Testis (tissue), 3 donors: ENCODE data around the gene CELF2. TPM values are rescaled to one million over a fixed set of nuclear protein-coding genes. Genes with fewer than 3 reads are reported as not detected.

Experiments used
- DNase-seq: peaks from one replicate; pipeline ENCODE4 v3.0.0-alpha.2; 2019
- H3K27ac ChIP-seq, 2 donors: fragments of 200-600 bp; sonication (generic); one replicate each; pipeline ENCODE4 v1.5.1; 2019
- H3K27me3 ChIP-seq: fragments of 200-600 bp; sonication (generic); one replicate; pipeline ENCODE4 v1.5.1; 2019
- H3K36me3 ChIP-seq: fragments of 200-600 bp; sonication (generic); one replicate; pipeline ENCODE4 v1.5.1; 2017; ENCODE audit warnings: low read depth; ENCODE audit errors: missing control alignments
- H3K4me1 ChIP-seq: fragments of 200-600 bp; sonication (generic); one replicate; pipeline ENCODE4 v1.5.1; 2019
- H3K4me3 ChIP-seq, 2 donors: fragments of 200-600 bp; sonication (generic); one replicate each; pipeline ENCODE4 v1.5.1; 2017 to 2019
- H3K9me3 ChIP-seq: fragments of 200-600 bp; sonication (generic); one replicate; pipeline ENCODE4 v1.5.1; 2017
- POLR2A ChIP-seq: fragments of 450-650 bp; IDR thresholded peaks from one replicate; pipeline ENCODE4 v1.6.1; 2017; ENCODE audit warnings: antibody characterized with exemption, mild to moderate bottlenecking, moderate library complexity
- WGBS, 2 donors: methylation state at CpG; one replicate each; pipeline ENCODE4 v1.1.5; 2018; 5-methylcytosine and 5-hydroxymethylcytosine counted together
- intact Hi-C: fragments of 100-400 bp; cut with DNase I; formaldehyde crosslinking; loops from one replicate; pipeline ENCODE4 v1.15.1; 2023; ENCODE audit warnings: low total_unique reads
- polyA plus RNA-seq: library from polyadenylated mRNA; stranded (reverse); fragments of 350-450 nt; fragmentation: Illumina TruSeq; extraction: RNeasy Lipid Tissue Mini Kit (QIAGEN cat#74804); gene quantifications from one replicate; pipeline ENCODE4 v1.2.3, GENCODE V29; 2014; ENCODE audit warnings: low read depth, low replicate concordance; ENCODE audit not compliant: insufficient read depth
- total RNA-seq, 2 donors: library from RNA; depleted of rRNA; stranded (reverse); fragments of >200 nt; gene quantifications; one replicate each; pipeline ENCODE4 v1.2.3, GENCODE V29; 2016
- TF ChIP-seq, protein P1 (sequence below), 3 experiments: fragments of 450-650 bp in 2 of 3; fragments of 200-600 bp in 1 of 3; sonication (generic) in 1 of 3; IDR thresholded peaks; one replicate each; pipeline ENCODE4 v1.5.1; 2016 to 2019; ENCODE audit warnings: antibody characterized with exemption in 3 of 3, mild to moderate bottlenecking in 2 of 3, moderate library complexity in 1 of 3

CELF2 gene
- total and polyA plus RNA-seq, 3 donors from 2014 or later, result 17.5 to 41.6 (median 27.8) TPM

GRCh38 chr10:11164551-11164802 is 146.8 kb downstream of the CELF2 start:
- Histone ChIP-seq H3K36me3 (no peaks in the 10 kb centered on the region), H3K4me3 (peak overlapping the region in 1 of 2 donors; percentile 70), H3K4me1 (no peaks in the 10 kb centered on the region), H3K27me3 (no peaks in the 10 kb centered on the region), H3K27ac (peak overlapping the region in 1 of 2 donors; percentile 88), H3K9me3 (no peaks in the 10 kb centered on the region)
- DNase-seq, result no peak
- 0% methylated on average over 1 of the region's 1 CpG for WGBS, 2 donors
- TF ChIP-seq POLR2A, result no peak
- TF ChIP-seq, protein P1, sequence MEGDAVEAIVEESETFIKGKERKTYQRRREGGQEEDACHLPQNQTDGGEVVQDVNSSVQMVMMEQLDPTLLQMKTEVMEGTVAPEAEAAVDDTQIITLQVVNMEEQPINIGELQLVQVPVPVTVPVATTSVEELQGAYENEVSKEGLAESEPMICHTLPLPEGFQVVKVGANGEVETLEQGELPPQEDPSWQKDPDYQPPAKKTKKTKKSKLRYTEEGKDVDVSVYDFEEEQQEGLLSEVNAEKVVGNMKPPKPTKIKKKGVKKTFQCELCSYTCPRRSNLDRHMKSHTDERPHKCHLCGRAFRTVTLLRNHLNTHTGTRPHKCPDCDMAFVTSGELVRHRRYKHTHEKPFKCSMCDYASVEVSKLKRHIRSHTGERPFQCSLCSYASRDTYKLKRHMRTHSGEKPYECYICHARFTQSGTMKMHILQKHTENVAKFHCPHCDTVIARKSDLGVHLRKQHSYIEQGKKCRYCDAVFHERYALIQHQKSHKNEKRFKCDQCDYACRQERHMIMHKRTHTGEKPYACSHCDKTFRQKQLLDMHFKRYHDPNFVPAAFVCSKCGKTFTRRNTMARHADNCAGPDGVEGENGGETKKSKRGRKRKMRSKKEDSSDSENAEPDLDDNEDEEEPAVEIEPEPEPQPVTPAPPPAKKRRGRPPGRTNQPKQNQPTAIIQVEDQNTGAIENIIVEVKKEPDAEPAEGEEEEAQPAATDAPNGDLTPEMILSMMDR (IDR thresholded peaks at IDR 0.05), result no peak
- intact Hi-C loops, result no loop called here

GRCh38 chr10:11164803-11165590 is 147.3 kb downstream of the CELF2 start:
- Histone ChIP-seq H3K36me3 (no peaks in the 10 kb centered on the region), H3K4me1 (no peaks in the 10 kb centered on the region), H3K27me3 (no peaks in the 10 kb centered on the region), H3K27ac (peak overlapping the region; percentile 40 to 88), H3K9me3 (no peaks in the 10 kb centered on the region), H3K4me3 (peak overlapping the region; percentile 58 to 70)
- intact Hi-C loops, result no loop called here
- no peak for TF ChIP-seq POLR2A
- TF ChIP-seq, protein P1 (IDR thresholded peaks at IDR 0.05), result no peak
- 0 to 1% methylated on average over 38 of the region's 38 CpGs for WGBS, 2 donors
- DNase-seq, result peak; percentile 63

DNA sequence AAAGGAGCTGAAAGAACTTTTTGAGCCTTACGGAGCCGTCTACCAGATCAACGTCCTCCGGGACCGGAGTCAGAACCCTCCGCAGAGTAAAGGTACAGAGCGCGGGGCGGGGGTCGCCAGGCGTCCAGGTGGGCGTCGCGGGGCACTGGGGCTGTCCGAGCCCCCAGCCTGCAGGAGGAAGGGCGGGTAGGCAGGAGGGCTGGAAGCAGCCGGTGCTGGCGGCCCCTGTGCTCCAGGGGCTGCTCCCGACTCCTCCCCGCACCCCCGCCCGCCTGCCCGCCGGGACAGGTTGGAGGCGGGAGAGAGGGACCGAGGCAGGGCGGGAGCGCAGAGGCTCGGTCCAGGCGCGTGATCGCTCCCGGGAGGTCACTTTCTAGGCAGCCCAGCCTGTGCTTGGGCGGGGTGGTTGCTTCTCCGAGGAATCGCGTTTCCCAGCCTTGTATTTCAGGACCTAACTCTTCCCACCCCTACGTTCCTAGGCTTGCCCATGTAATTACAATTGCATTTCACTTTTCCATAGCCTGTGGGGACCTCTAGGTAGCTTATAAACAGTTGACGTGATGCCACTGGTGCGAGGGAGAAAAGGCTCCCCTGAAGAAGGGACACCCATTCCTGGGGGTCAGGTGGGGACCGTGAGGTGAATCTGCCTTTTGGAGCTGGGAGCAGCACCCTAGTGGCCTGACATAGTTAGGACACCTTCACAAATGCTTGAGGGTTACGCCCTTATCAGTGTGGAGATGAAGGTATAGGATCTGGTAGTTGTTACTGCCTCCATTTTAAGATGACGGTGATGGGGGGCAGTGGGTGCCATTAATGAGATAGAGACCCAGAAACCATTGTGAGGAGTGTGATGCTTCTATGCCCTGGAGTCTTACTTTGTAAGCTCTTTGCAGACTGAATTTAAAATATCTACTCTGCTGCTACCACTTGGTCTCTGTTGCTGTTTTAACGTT is 148.2 kb downstream of the CELF2 start:
- DNase-seq, result peak; percentile 85
- Histone ChIP-seq H3K4me3 (peak overlapping the region; percentile 58 to 70), H3K36me3 (no peaks in the 10 kb centered on the region), H3K27me3 (no peaks in the 10 kb centered on the region), H3K27ac (peak overlapping the region; percentile 40 to 88), H3K9me3 (no peaks in the 10 kb centered on the region), H3K4me1 (no peaks in the 10 kb centered on the region)
- intact Hi-C loops, result no loop called here
- WGBS, 2 donors, result 4 to 6% methylated on average over 38 to 44 of the region's 44 CpGs
- TF ChIP-seq POLR2A, result no peak
- TF ChIP-seq, protein P1 (IDR thresholded peaks at IDR 0.05), result peak; percentile 22 to 34 (median 33)

DNA sequence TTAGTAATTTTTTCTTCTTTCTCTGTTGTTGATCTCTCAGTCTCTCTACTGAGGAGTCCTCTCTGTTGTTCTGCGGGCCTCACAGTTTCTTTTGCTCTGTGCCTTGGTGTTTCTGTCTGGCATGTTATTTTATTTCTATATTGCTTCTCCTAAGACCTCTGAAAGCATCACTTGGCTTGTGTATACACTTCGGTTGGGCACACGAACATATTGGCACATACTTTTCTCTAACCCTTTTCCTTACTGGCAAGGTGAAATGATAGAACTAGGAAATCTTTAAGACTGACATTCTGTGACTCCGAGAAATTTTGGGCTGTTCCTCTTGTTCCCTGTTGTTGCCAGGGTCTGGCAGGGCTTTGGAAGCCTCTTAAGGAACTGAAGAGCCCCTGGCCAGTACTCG is 148.9 kb downstream of the CELF2 start:
- H3K4me1 ChIP-seq, result no peaks in the 10 kb centered on the region
- H3K27me3 ChIP-seq, result no peaks in the 10 kb centered on the region
- DNase-seq, result no peak
- H3K36me3 ChIP-seq, result no peaks in the 10 kb centered on the region
- H3K9me3 ChIP-seq, result no peaks in the 10 kb centered on the region
- no peak for TF ChIP-seq POLR2A
- TF ChIP-seq, protein P1 (IDR thresholded peaks at IDR 0.05), result no peak
- peak overlapping the region; percentile 8 to 9 for H3K27ac ChIP-seq
- WGBS, 2 donors, result 76 to 83% methylated on average over 5 of the region's 5 CpGs
- peak overlapping the region; percentile 58 to 70 for H3K4me3 ChIP-seq
- intact Hi-C loops, result no loop called here
